Measurements from ENCODE around the gene ABLIM2. TPM values are rescaled to one million over a fixed set of nuclear protein-coding genes. Genes with fewer than 3 reads are reported as not detected.

The ABLIM2 gene
- total and polyA plus RNA-seq, 2 of the 8 experiments (the other 6 are each of a cell fraction or from before 2014, with no cell fraction given), result 2.8 to 3.0 TPM

DNA sequence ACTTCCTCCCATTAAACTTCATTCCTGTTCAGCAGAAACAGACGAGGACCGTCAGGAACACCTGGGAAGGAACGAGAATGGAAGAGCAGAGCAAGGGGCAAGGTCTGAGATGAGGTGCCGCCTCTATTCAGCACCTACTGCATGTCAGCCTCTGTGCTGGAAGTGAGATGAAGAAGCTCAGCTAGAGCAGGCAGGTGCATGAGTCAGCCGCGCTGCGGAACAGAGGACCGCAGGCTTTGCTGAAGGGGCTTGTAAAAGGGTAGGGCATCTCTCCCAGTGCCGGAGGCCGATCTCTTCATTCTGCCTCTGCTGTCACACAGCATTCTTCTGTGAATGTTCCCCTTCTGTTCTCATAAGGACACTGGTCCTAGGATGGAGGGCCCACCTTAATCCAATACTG lies 6.1 kb upstream of the ABLIM2 start (continued):
- TF ChIP-seq CTBP2 (IDR thresholded peaks at IDR 0.05; ENCODE audit: borderline replicate concordance, insufficient read depth, insufficient read length, low read length), result no peak

Measured in H1 (cell line).